HFFc6 (cell line): ENCODE results near the gene CLNK. TPM values are rescaled to one million over a fixed set of nuclear protein-coding genes. Genes with fewer than 3 reads are reported as not detected.

ENCODE experiments used
- DNase-seq: peaks from one replicate; pipeline ENCODE4 v3.0.0-alpha.2; 2018
- H3K27ac Mint-ChIP-seq: 2 replicates; pipeline ENCODE4 v1.8.0; 2020; ENCODE audit warnings: mild to moderate bottlenecking, mixed read lengths
- H3K27me3 Mint-ChIP-seq: 2 replicates; pipeline ENCODE4 v1.8.0; 2021; ENCODE audit warnings: mild to moderate bottlenecking, moderate library complexity, mixed read lengths; ENCODE audit not compliant: insufficient read depth
- H3K36me3 Mint-ChIP-seq: 2 replicates; pipeline ENCODE4 v1.8.0; 2021; ENCODE audit warnings: low read depth, mixed read lengths
- H3K4me1 Mint-ChIP-seq: 2 replicates; pipeline ENCODE4 v1.8.0; 2020; ENCODE audit warnings: low read depth, mixed read lengths
- H3K4me3 Mint-ChIP-seq: 2 replicates; pipeline ENCODE4 v1.8.0; 2020; ENCODE audit warnings: mild to moderate bottlenecking, moderate library complexity, mixed read lengths
- H3K9me3 Mint-ChIP-seq: 2 replicates; pipeline ENCODE4 v1.8.0; 2020; ENCODE audit warnings: mild to moderate bottlenecking, mixed read lengths
- total RNA-seq, 6 experiments: library from RNA; stranded (reverse); fragmentation: NEBNext Ultra II Directional; extraction: Animal tissue kit (Norgen Biotek cat#: 25700); gene quantifications; 2 replicates in 1 of 6; 3 replicates in 5 of 6; pipeline ENCODE4 v1.2.3, GENCODE V29; 2021
- TF ChIP-seq, protein P1 (sequence below): fragments of 200-600 bp; sonication (generic); IDR thresholded peaks from 2 replicates; pipeline ENCODE4 v1.5.0; 2021; ENCODE audit warnings: antibody characterized with exemption, mild to moderate bottlenecking

Gene CLNK
- total RNA-seq, 6 experiments from 2014 or later = not detected

DNA sequence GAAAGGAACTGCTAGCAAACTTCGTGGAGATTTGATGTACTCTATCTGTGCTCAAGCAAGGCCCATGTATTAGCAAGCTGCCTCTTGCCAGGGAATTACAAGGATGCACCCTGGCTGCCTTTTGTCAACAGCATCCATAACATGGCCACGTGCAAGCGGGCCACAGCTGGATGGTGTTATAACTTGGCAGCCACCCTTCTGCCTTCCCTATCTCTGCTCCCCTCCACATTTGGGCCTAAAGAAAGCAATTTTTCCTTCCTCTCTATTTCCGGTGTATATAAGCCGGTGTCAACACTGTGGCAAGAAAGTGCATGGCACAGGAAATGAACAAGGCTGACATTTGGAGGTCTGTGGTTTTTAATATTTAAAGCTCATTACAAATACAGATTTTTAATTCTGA lies 94.8 kb downstream of the CLNK start:
- peaks cover 5% of the 10 kb centered on the region; the same call in 1 of the 2 replicates for H3K27me3 Mint-ChIP-seq
- no peaks in the 10 kb centered on the region for H3K36me3 Mint-ChIP-seq
- H3K4me3 Mint-ChIP-seq = no peak overlapping the region
- TF ChIP-seq, protein P1, sequence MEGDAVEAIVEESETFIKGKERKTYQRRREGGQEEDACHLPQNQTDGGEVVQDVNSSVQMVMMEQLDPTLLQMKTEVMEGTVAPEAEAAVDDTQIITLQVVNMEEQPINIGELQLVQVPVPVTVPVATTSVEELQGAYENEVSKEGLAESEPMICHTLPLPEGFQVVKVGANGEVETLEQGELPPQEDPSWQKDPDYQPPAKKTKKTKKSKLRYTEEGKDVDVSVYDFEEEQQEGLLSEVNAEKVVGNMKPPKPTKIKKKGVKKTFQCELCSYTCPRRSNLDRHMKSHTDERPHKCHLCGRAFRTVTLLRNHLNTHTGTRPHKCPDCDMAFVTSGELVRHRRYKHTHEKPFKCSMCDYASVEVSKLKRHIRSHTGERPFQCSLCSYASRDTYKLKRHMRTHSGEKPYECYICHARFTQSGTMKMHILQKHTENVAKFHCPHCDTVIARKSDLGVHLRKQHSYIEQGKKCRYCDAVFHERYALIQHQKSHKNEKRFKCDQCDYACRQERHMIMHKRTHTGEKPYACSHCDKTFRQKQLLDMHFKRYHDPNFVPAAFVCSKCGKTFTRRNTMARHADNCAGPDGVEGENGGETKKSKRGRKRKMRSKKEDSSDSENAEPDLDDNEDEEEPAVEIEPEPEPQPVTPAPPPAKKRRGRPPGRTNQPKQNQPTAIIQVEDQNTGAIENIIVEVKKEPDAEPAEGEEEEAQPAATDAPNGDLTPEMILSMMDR = no peak
- H3K4me1 Mint-ChIP-seq = peaks cover 24% of the 10 kb centered on the region
- H3K27ac Mint-ChIP-seq = no peak overlapping the region
- no peaks in the 10 kb centered on the region for H3K9me3 Mint-ChIP-seq
- no peak for DNase-seq

DNA sequence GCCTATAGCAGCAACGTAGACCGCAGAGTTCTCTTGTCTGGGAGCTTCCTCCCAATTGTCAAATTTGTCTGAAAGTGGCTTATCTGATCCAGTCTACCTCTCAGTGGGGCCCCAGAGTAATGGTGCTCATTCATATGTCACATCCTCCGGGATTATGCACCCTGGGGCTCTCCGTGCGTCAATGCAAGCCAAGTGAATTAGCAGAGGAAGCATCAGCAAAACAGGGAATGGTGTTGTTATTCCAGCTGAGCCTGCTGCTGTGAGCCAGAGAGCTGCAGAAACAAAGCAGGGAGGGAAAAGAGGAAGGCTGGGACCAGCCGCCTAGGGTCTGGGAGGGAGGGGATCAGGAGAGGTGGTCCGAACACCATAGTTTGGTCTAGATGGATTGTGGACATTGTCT lies 95.2 kb downstream of the CLNK start:
- DNase-seq = no peak
- H3K4me1 Mint-ChIP-seq = peaks cover 27% of the 10 kb centered on the region
- TF ChIP-seq, protein P1 = no peak
- peaks cover 5% of the 10 kb centered on the region; the same call in 1 of the 2 replicates for H3K27me3 Mint-ChIP-seq
- H3K4me3 Mint-ChIP-seq = no peak overlapping the region
- H3K27ac Mint-ChIP-seq = no peak overlapping the region
- H3K9me3 Mint-ChIP-seq = no peaks in the 10 kb centered on the region
- no peaks in the 10 kb centered on the region for H3K36me3 Mint-ChIP-seq

- TF ChIP-seq, protein P1 = no peak
- Mint-ChIP-seq H3K4me3 (no peak overlapping the region), H3K9me3 (no peaks in the 10 kb centered on the region), H3K27ac (no peak overlapping the region), H3K36me3 (no peaks in the 10 kb centered on the region), H3K4me1 (peaks cover 39% of the 10 kb centered on the region), H3K27me3 (peaks cover 2% of the 10 kb centered on the region; the same call in 1 of the 2 replicates)
- no peak for DNase-seq
These were observed 96.9 kb downstream of the CLNK start for GRCh38 chr4:10587697-10588096.

- H3K36me3 Mint-ChIP-seq = no peaks in the 10 kb centered on the region
- peaks cover 39% of the 10 kb centered on the region for H3K4me1 Mint-ChIP-seq
- H3K9me3 Mint-ChIP-seq = no peaks in the 10 kb centered on the region
- no peak overlapping the region for H3K4me3 Mint-ChIP-seq
- no peak for DNase-seq
- TF ChIP-seq, protein P1 = no peak
- no peak overlapping the region for H3K27ac Mint-ChIP-seq
- peaks cover 2% of the 10 kb centered on the region; the same call in 1 of the 2 replicates for H3K27me3 Mint-ChIP-seq
These were observed 97.3 kb downstream of the CLNK start for GRCh38 chr4:10587296-10587695.

DNA sequence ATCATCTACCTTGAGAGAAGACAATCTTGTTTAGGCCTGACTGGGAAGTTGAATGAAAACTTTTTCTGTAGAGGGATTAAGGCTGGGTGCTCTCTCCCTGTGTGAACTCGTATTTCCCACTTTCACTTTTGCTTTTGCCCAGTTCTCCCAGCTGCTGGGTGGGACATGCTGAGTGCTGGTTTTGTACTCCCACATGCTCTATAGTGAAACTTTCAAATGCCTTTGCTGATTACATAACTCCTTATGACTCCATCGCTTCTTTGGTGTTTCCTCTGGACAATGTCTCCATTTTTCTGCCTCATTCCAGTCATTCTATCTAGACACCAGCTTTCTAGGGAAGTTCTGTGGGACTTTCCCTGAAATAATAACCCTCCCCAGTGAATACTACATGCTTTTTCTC lies 100.5 kb downstream of the CLNK start:
- TF ChIP-seq, protein P1 = no peak
- peak; percentile 49 for DNase-seq
- peaks cover 8% of the 10 kb centered on the region; the same call in 1 of the 2 replicates for H3K27me3 Mint-ChIP-seq
- H3K27ac Mint-ChIP-seq = no peak overlapping the region
- no peaks in the 10 kb centered on the region for H3K36me3 Mint-ChIP-seq
- no peaks in the 10 kb centered on the region for H3K9me3 Mint-ChIP-seq
- peak overlapping the region; percentile 48 for H3K4me3 Mint-ChIP-seq
- peaks cover 15% of the 10 kb centered on the region for H3K4me1 Mint-ChIP-seq

- Mint-ChIP-seq H3K4me3 (no peak overlapping the region), H3K27ac (no peak overlapping the region), H3K9me3 (no peaks in the 10 kb centered on the region), H3K4me1 (peaks cover 15% of the 10 kb centered on the region), H3K27me3 (peaks cover 8% of the 10 kb centered on the region; the same call in 1 of the 2 replicates), H3K36me3 (no peaks in the 10 kb centered on the region)
- DNase-seq = no peak
- TF ChIP-seq, protein P1 = no peak
These were observed 101.6 kb downstream of the CLNK start for GRCh38 chr4:10582951-10583350.
